GM20000 (cell line): ENCODE measurements around the gene CBX2.

ENCODE experiments used
- DNase-seq: peaks from one replicate; pipeline ENCODE4 v3.0.0; 2012; ENCODE audit warnings: low spot score
- CTCF ChIP-seq: IDR thresholded peaks from 2 replicates; pipeline ENCODE4 v1.5.1; 2012; ENCODE audit warnings: mild to moderate bottlenecking, control low read depth; ENCODE audit errors: extremely low read depth, missing control alignments

CBX2 gene

GRCh38 chr17:79826841-79827578 lies 49.1 kb downstream of the CBX2 start:
- no peak for TF ChIP-seq CTCF
- DNase-seq = no peak

GRCh38 chr17:79829004-79829403 lies 51.1 kb downstream of the CBX2 start:
- DNase-seq = no peak
- no peak for TF ChIP-seq CTCF

GRCh38 chr17:79829457-79829856 lies 51.5 kb downstream of the CBX2 start:
- TF ChIP-seq CTCF = no peak
- DNase-seq = no peak

- no peak for DNase-seq
- TF ChIP-seq CTCF = no peak
Measured at GRCh38 chr17:79830303-79830702, 52.4 kb downstream of the CBX2 start.

GRCh38 chr17:79830763-79831264 lies 52.9 kb downstream of the CBX2 start:
- DNase-seq = no peak
- no peak for TF ChIP-seq CTCF

GRCh38 chr17:79831265-79832217 lies 53.6 kb downstream of the CBX2 start:
- DNase-seq = no peak
- TF ChIP-seq CTCF = no peak
